ENCODE data around the gene LEFTY1.
"Not testable (repeated sequence)": the region's sequence is repeated elsewhere in the genome, so short reads cannot be mapped to it uniquely, and the experiment has no call there.

The LEFTY1 gene

GRCh38 chr1:225847610-225848009, 41.3 kb downstream of the LEFTY1 start:
- DNase-seq, result no peak

GRCh38 chr1:225846331-225847310, 42.3 kb downstream of the LEFTY1 start:
- DNase-seq, result no peak

- DNase-seq, result no peak
These were observed 43.2 kb downstream of the LEFTY1 start for GRCh38 chr1:225845571-225846259.

- no peak for DNase-seq
These were observed 43.8 kb downstream of the LEFTY1 start for GRCh38 chr1:225845097-225845496.

DNA sequence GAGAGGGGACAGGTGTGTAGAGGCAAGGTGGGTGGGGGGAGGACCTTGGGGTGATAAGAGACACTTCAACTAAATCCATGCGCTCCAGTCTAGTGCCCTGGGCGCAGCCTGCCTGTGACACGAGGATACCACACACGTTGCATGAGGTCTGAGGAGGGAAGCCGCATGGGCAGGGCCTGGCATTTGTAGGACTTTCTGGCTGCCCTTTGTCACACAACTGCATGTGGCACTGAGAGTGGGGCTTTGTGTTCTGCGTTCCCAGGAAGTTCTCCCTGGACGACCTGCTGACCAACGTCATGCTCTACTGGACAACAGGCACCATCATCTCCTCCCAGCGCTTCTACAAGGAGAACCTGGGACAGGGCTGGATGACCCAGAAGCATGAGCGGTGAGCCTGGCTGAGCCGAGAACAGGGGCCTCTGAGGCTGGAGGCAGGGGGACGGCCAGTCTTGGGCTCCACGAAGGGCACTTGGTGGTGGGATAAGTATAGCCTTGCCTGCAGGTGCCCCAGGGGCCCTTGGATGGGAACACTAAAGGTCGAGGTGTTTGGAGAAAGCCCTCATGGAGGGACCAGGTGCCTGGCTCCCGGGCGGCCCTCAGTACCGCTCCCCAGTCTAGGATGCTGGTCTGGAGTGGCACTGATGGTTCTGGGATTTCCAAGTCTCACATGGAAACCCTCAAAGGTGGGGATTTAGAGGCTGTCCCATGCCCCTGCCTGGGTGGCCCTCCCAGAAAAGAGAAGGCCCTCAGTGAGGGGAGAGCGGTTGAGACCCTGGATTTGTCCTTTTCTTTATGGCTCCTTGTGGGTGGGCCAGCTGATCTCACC, 44.5 kb downstream of the LEFTY1 start:
- no peak for DNase-seq

- DNase-seq, result no peak
These were observed 45.5 kb downstream of the LEFTY1 start for GRCh38 chr1:225843426-225843795.

GRCh38 chr1:225842788-225843425, 46.0 kb downstream of the LEFTY1 start:
- no peak for DNase-seq

DNA sequence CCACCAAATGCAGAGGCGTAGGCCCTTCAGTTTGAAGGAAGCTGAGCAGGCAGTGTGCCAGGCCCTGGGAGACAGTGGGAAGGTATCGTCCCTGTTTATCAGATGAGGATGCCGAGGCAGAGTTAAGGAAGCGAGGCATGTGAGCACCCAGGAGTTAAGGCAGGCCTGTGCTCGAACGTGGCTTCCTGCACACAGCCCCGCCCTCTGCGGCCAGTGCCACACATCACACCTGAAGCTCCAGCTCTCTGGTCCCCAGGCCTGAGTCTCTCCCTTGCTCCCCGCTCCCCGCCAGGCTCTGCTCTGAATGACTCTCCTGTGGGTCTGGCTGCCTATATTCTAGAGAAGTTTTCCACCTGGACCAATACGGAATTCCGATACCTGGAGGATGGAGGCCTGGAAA, 46.9 kb downstream of the LEFTY1 start:
- DNase-seq, result no peak

GRCh38 chr1:225840713-225841112, 48.2 kb downstream of the LEFTY1 start:
- no peak for DNase-seq

GRCh38 chr1:225840223-225840610, 48.7 kb downstream of the LEFTY1 start:
- no peak for DNase-seq

- no peak for DNase-seq
These were observed 50.2 kb downstream of the LEFTY1 start for GRCh38 chr1:225838793-225839192.

- not testable (repeated sequence) for DNase-seq
These were observed 52.6 kb downstream of the LEFTY1 start for GRCh38 chr1:225836296-225836695.
